B cell (primary cell): Measurements from ENCODE around the gene CLIP4.

ENCODE experiments used
- EZH2 ChIP-seq: IDR thresholded peaks from 2 replicates; pipeline ENCODE4 v1.6.1; 2012; ENCODE audit warnings: borderline replicate concordance, low read depth, mild to moderate bottlenecking, moderate library complexity, low read length; ENCODE audit not compliant: insufficient read depth, poor library complexity, severe bottlenecking
- TF ChIP-seq, protein P1 (sequence below): fragments of 200-600 bp; IDR thresholded peaks from one replicate; pipeline ENCODE4 v1.8.0; 2022; ENCODE audit warnings: antibody characterized with exemption, mild to moderate bottlenecking

GRCh38 chr2:29193111-29193510, 77.9 kb downstream of the CLIP4 start:
- TF ChIP-seq, protein P1, sequence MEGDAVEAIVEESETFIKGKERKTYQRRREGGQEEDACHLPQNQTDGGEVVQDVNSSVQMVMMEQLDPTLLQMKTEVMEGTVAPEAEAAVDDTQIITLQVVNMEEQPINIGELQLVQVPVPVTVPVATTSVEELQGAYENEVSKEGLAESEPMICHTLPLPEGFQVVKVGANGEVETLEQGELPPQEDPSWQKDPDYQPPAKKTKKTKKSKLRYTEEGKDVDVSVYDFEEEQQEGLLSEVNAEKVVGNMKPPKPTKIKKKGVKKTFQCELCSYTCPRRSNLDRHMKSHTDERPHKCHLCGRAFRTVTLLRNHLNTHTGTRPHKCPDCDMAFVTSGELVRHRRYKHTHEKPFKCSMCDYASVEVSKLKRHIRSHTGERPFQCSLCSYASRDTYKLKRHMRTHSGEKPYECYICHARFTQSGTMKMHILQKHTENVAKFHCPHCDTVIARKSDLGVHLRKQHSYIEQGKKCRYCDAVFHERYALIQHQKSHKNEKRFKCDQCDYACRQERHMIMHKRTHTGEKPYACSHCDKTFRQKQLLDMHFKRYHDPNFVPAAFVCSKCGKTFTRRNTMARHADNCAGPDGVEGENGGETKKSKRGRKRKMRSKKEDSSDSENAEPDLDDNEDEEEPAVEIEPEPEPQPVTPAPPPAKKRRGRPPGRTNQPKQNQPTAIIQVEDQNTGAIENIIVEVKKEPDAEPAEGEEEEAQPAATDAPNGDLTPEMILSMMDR = no peak
- TF ChIP-seq EZH2 = no peak
